ENCODE measurements around the gene ACOT8. TPM values are rescaled to one million over a fixed set of nuclear protein-coding genes. Genes with fewer than 3 reads are reported as not detected.

Gene ACOT8
- total and polyA plus RNA-seq, 9 of the 15 experiments (the other 6 are each of a cell fraction or from before 2014, with no cell fraction given), result 8.2 to 46.7 (median 20.7) TPM

DNA sequence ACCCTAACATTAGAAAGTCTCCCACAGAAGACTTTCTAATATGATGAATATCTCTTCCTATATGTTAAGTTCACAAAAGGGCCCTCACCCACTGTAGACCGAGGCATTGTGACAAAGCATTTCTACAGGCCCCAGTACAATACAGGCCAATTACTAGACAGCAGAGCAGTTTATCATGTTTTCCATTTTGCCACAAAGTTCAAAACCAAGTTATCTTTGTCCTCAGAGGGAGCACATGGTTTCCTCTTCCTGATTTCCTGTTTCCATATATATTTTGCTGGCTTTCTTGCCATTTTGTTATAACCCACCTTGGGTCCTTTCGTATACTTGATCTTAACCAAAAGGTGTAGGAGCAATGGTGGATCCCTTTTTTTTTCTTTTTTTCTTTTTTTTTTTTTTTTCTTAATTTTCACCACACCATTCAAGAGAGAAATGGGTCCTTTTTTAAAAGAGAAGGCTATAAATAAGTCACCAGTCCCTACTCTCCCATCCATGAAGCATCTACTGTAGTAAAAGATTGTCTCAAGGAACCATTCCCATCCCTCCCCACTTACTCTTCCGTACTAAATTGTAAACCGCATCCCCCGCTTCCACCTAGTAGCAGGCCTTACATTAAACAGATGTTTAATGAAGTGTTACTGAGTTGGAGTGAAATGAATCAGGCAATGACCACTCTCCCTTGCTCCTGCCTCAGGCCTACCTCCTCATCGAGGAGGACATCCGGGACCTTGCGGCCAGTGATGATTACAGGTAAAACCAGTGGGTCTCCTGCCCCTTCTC, 46.8 kb downstream of the ACOT8 start (continued):
- TF ChIP-seq, protein P1, sequence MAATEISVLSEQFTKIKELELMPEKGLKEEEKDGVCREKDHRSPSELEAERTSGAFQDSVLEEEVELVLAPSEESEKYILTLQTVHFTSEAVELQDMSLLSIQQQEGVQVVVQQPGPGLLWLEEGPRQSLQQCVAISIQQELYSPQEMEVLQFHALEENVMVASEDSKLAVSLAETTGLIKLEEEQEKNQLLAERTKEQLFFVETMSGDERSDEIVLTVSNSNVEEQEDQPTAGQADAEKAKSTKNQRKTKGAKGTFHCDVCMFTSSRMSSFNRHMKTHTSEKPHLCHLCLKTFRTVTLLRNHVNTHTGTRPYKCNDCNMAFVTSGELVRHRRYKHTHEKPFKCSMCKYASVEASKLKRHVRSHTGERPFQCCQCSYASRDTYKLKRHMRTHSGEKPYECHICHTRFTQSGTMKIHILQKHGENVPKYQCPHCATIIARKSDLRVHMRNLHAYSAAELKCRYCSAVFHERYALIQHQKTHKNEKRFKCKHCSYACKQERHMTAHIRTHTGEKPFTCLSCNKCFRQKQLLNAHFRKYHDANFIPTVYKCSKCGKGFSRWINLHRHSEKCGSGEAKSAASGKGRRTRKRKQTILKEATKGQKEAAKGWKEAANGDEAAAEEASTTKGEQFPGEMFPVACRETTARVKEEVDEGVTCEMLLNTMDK (IDR thresholded peaks at IDR 0.05; ENCODE audit: borderline replicate concordance, insufficient read depth, low read depth, low read length, poor library complexity, severe bottlenecking), result no peak
- TF ChIP-seq HNRNPL (IDR thresholded peaks at IDR 0.05; ENCODE audit: low read depth, low read length) (no peak), MTA2 (IDR thresholded peaks at IDR 0.05; ENCODE audit: low read depth) (0 out of 2 replicates have a peak, but pooled peaks have one; percentile 16), DMBX1 (CRISPR knock-in tag; IDR thresholded peaks at IDR 0.05; ENCODE audit: borderline replicate concordance) (peak; percentile 70; the same call in 1 of the 2 replicates), NFE2 (IDR thresholded peaks at IDR 0.05; ENCODE audit: low read depth) (peak; percentile 59; the same call in 1 of the 2 replicates), SMAD3 (CRISPR knock-in tag; conservative IDR thresholded peaks at IDR 0.05) (0 out of 2 replicates have a peak, but pooled peaks have one; percentile 43), SPI1 (IDR thresholded peaks at IDR 0.05; ENCODE audit: borderline replicate concordance, low read depth, low read length) (peak; percentile 62; the same call in 1 of the 2 replicates), KDM4B (IDR thresholded peaks at IDR 0.05; ENCODE audit: borderline replicate concordance in 2 of 2, low read depth in 1 of 2) (no peak), TAF15 (IDR thresholded peaks at IDR 0.05; ENCODE audit: low read depth, low read length) (no peak), RCOR1 (IDR thresholded peaks at IDR 0.05; ENCODE audit: borderline replicate concordance in 1 of 2, low read depth in 2 of 2, low read length in 2 of 2) (peak in 1 of 2 experiments; percentile 21; a peak in 1 of 4 replicates), ZNF23 (CRISPR knock-in tag; IDR thresholded peaks at IDR 0.05) (no peak), NR2C1 (IDR thresholded peaks at IDR 0.05) (no peak), NR2C1 (tag; IDR thresholded peaks at IDR 0.05) (0 out of 2 replicates have a peak, but pooled peaks have one; percentile 14), KDM5B (IDR thresholded peaks at IDR 0.05; ENCODE audit: insufficient replicate concordance, low read depth, low read length) (no peak), ZFP30 (CRISPR knock-in tag; IDR thresholded peaks at IDR 0.05; ENCODE audit: borderline replicate concordance) (no peak), MAFF (IDR thresholded peaks at IDR 0.05; ENCODE audit: low read length) (peak; percentile 44; the same call in 1 of the 2 replicates), TEAD4 (IDR thresholded peaks at IDR 0.05; ENCODE audit: low read length) (peak; percentile 22; the same call in 1 of the 2 replicates), TEAD4 (CRISPR knock-in tag; IDR thresholded peaks at IDR 0.05; ENCODE audit: borderline replicate concordance) (no peak), CBFB (CRISPR knock-in tag; IDR thresholded peaks at IDR 0.05) (no peak), SMC3 (conservative IDR thresholded peaks at IDR 0.05; ENCODE audit: insufficient read depth, low read depth, low read length) (no peak), ZNF316 (IDR thresholded peaks at IDR 0.05) (peak; percentile 16; the same call in 1 of the 2 replicates)
- TF ChIP-seq, protein P2, sequence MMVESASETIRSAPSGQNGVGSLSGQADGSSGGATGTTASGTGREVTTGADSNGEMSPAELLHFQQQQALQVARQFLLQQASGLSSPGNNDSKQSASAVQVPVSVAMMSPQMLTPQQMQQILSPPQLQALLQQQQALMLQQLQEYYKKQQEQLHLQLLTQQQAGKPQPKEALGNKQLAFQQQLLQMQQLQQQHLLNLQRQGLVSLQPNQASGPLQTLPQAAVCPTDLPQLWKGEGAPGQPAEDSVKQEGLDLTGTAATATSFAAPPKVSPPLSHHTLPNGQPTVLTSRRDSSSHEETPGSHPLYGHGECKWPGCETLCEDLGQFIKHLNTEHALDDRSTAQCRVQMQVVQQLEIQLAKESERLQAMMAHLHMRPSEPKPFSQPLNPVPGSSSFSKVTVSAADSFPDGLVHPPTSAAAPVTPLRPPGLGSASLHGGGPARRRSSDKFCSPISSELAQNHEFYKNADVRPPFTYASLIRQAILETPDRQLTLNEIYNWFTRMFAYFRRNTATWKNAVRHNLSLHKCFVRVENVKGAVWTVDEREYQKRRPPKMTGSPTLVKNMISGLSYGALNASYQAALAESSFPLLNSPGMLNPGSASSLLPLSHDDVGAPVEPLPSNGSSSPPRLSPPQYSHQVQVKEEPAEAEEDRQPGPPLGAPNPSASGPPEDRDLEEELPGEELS (CRISPR knock-in tag; IDR thresholded peaks at IDR 0.05; ENCODE audit: borderline replicate concordance), result no peak
- TF ChIP-seq, protein P3, sequence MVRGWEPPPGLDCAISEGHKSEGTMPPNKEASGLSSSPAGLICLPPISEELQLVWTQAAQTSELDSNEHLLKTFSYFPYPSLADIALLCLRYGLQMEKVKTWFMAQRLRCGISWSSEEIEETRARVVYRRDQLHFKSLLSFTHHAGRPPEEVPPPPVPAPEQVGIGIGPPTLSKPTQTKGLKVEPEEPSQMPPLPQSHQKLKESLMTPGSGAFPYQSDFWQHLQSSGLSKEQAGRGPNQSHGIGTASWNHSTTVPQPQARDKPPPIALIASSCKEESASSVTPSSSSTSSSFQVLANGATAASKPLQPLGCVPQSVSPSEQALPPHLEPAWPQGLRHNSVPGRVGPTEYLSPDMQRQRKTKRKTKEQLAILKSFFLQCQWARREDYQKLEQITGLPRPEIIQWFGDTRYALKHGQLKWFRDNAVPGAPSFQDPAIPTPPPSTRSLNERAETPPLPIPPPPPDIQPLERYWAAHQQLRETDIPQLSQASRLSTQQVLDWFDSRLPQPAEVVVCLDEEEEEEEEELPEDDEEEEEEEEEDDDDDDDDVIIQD (CRISPR knock-in tag; IDR thresholded peaks at IDR 0.05), result no peak

Measured in K562 (cell line).